Measurements from ENCODE around the gene TMEM37.
"Not testable (repeated sequence)": the region's sequence is repeated elsewhere in the genome, so short reads cannot be mapped to it uniquely, and the experiment has no call there.

Gene TMEM37

DNA sequence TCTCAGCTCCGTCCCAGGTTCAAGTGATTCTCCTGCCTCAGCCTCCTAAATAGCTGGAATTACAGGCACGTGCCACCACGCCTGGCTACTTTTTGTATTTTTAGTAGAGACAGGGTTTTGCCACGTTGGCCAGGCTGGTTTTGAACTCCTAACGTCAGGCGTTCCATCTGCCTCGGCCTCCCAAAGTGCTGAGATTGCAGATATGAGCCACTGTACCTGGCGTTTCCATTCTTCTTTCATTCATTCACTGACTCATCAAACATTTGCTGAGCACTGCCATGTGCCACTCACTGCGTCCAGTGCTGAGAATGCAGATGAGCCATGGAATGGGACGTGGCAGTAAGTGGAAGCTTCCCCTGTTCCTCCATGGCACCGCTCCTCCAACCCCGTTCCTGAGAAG, 28.0 kb upstream of the TMEM37 start:
- H3K9ac ChIP-seq (ENCODE audit: low read depth, low read length); H3K4me1 ChIP-seq (ENCODE audit: control insufficient read depth, insufficient read depth, low read length); H3K36me3 ChIP-seq (ENCODE audit: control insufficient read depth, insufficient read depth, low read length); H3K27me3 ChIP-seq (ENCODE audit: control insufficient read depth, insufficient read depth, low read length); H3K9me3 ChIP-seq (ENCODE audit: control insufficient read depth, insufficient read depth, low read length); H3K4me3 ChIP-seq (ENCODE audit: low read depth, low read length): not testable (repeated sequence)

DNA sequence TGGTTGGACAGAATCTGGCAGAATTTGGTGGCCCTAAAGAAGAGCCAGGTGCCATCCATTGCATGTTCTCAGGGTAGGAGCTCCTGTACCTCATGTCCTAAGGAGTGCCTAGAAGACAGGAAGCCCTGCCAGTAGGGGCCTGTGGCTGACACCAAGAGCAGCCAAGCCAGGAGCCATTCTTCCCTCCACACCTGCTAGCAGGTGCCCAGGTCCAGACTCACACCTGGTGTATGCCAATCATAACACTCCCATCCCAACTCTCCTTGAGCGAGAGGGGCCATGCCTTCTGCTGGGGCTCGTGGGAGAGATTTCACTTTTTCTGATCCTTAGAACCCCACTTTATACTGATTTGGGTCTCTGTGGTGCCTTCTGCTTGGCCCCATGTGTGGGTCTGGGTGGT, 26.5 kb upstream of the TMEM37 start:
- Histone ChIP-seq H3K27me3 (ENCODE audit: control insufficient read depth, insufficient read depth, low read length) (no peaks in the 10 kb centered on the region), H3K4me1 (ENCODE audit: control insufficient read depth, insufficient read depth, low read length) (peaks cover 2% of the 10 kb centered on the region), H3K9ac (ENCODE audit: low read depth, low read length) (no peak overlapping the region), H3K4me3 (ENCODE audit: low read depth, low read length) (no peak overlapping the region), H3K9me3 (ENCODE audit: control insufficient read depth, insufficient read depth, low read length) (no peaks in the 10 kb centered on the region), H3K36me3 (ENCODE audit: control insufficient read depth, insufficient read depth, low read length) (no peaks in the 10 kb centered on the region)

- H3K4me3 ChIP-seq (ENCODE audit: low read depth, low read length): no peak overlapping the region
These were observed 24.0 kb upstream of the TMEM37 start for GRCh38 chr2:119407430-119408220.

GRCh38 chr2:119408221-119408619, 23.4 kb upstream of the TMEM37 start:
- H3K36me3 ChIP-seq (ENCODE audit: control insufficient read depth, insufficient read depth, low read length): no peaks in the 10 kb centered on the region
- peaks cover 2% of the 10 kb centered on the region for H3K4me1 ChIP-seq (ENCODE audit: control insufficient read depth, insufficient read depth, low read length)
- H3K27me3 ChIP-seq (ENCODE audit: control insufficient read depth, insufficient read depth, low read length): no peaks in the 10 kb centered on the region
- no peaks in the 10 kb centered on the region for H3K9me3 ChIP-seq (ENCODE audit: control insufficient read depth, insufficient read depth, low read length)
- H3K9ac ChIP-seq (ENCODE audit: low read depth, low read length): no peak overlapping the region
- H3K4me3 ChIP-seq (ENCODE audit: low read depth, low read length): no peak overlapping the region

More at GRCh38 chr2:119407430-119408220, 24.0 kb upstream of the TMEM37 start:
- H3K9ac ChIP-seq (ENCODE audit: low read depth, low read length): no peak overlapping the region
- no peaks in the 10 kb centered on the region for H3K9me3 ChIP-seq (ENCODE audit: control insufficient read depth, insufficient read depth, low read length)
- peaks cover 2% of the 10 kb centered on the region for H3K4me1 ChIP-seq (ENCODE audit: control insufficient read depth, insufficient read depth, low read length)
- H3K36me3 ChIP-seq (ENCODE audit: control insufficient read depth, insufficient read depth, low read length): no peaks in the 10 kb centered on the region
- no peaks in the 10 kb centered on the region for H3K27me3 ChIP-seq (ENCODE audit: control insufficient read depth, insufficient read depth, low read length)

GRCh38 chr2:119409506-119409905, 22.1 kb upstream of the TMEM37 start:
- Histone ChIP-seq H3K9me3 (ENCODE audit: control insufficient read depth, insufficient read depth, low read length) (no peaks in the 10 kb centered on the region), H3K9ac (ENCODE audit: low read depth, low read length) (no peak overlapping the region), H3K27me3 (ENCODE audit: control insufficient read depth, insufficient read depth, low read length) (no peaks in the 10 kb centered on the region), H3K4me1 (ENCODE audit: control insufficient read depth, insufficient read depth, low read length) (peaks cover 2% of the 10 kb centered on the region), H3K36me3 (ENCODE audit: control insufficient read depth, insufficient read depth, low read length) (no peaks in the 10 kb centered on the region), H3K4me3 (ENCODE audit: low read depth, low read length) (no peak overlapping the region)

- no peaks in the 10 kb centered on the region for H3K4me1 ChIP-seq (ENCODE audit: control insufficient read depth, insufficient read depth, low read length)
- H3K27me3 ChIP-seq (ENCODE audit: control insufficient read depth, insufficient read depth, low read length): no peaks in the 10 kb centered on the region
- H3K36me3 ChIP-seq (ENCODE audit: control insufficient read depth, insufficient read depth, low read length): no peaks in the 10 kb centered on the region
- H3K4me3 ChIP-seq (ENCODE audit: low read depth, low read length): no peak overlapping the region
- H3K9ac ChIP-seq (ENCODE audit: low read depth, low read length): no peak overlapping the region
- no peaks in the 10 kb centered on the region for H3K9me3 ChIP-seq (ENCODE audit: control insufficient read depth, insufficient read depth, low read length)
These were observed 16.8 kb upstream of the TMEM37 start for GRCh38 chr2:119414894-119415293.

DNA sequence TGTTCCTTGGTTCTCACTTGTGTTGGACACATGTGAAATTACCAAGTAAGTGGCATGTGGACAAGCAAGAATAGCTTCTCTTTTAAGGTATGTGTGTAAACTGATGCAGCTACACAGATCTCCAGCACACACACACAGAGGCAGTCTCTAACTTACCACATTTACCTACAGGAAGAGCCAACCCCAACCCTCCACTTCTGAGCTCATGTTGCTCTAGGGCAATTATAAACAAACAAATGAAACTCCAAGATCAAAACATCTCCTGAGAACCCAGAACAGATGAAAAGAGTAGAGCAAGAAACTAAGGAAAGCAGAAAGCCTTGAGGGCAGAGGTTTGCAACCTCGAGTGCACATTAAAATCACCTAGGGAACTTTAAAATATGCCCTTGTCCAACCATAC, 16.0 kb upstream of the TMEM37 start:
- Histone ChIP-seq H3K9ac (ENCODE audit: low read depth, low read length) (no peak overlapping the region), H3K4me3 (ENCODE audit: low read depth, low read length) (no peak overlapping the region), H3K4me1 (ENCODE audit: control insufficient read depth, insufficient read depth, low read length) (no peaks in the 10 kb centered on the region), H3K36me3 (ENCODE audit: control insufficient read depth, insufficient read depth, low read length) (no peaks in the 10 kb centered on the region), H3K27me3 (ENCODE audit: control insufficient read depth, insufficient read depth, low read length) (no peaks in the 10 kb centered on the region), H3K9me3 (ENCODE audit: control insufficient read depth, insufficient read depth, low read length) (peaks cover 1% of the 10 kb centered on the region)

GRCh38 chr2:119416299-119416923, 15.2 kb upstream of the TMEM37 start:
- Histone ChIP-seq H3K36me3 (ENCODE audit: control insufficient read depth, insufficient read depth, low read length) (no peaks in the 10 kb centered on the region), H3K9ac (ENCODE audit: low read depth, low read length) (no peak overlapping the region), H3K4me1 (ENCODE audit: control insufficient read depth, insufficient read depth, low read length) (no peaks in the 10 kb centered on the region), H3K27me3 (ENCODE audit: control insufficient read depth, insufficient read depth, low read length) (no peaks in the 10 kb centered on the region), H3K9me3 (ENCODE audit: control insufficient read depth, insufficient read depth, low read length) (peaks cover 9% of the 10 kb centered on the region), H3K4me3 (ENCODE audit: low read depth, low read length) (no peak overlapping the region)

DNA sequence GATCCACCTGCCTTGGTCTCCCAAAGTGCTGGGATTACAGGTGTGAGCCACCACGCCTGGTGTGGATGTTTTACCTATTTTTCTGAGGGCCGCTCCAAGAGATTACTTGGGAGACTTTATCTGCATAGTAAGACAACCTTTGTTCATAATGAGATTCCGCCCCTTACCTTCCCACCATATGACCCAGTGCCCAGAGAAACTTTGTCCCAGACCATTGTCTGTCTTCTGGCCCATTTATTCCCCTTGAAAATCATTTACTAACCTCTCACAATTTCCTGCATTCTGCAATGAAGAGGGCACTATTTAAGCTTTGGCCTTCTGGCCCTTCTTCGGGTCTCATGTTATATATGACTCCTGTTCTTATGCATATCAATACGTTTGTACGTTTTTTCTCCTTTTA, 13.7 kb upstream of the TMEM37 start:
- peaks cover 13% of the 10 kb centered on the region for H3K9me3 ChIP-seq (ENCODE audit: control insufficient read depth, insufficient read depth, low read length)
- H3K27me3 ChIP-seq (ENCODE audit: control insufficient read depth, insufficient read depth, low read length): no peaks in the 10 kb centered on the region
- H3K36me3 ChIP-seq (ENCODE audit: control insufficient read depth, insufficient read depth, low read length): no peaks in the 10 kb centered on the region
- H3K4me3 ChIP-seq (ENCODE audit: low read depth, low read length): no peak overlapping the region
- no peak overlapping the region for H3K9ac ChIP-seq (ENCODE audit: low read depth, low read length)
- H3K4me1 ChIP-seq (ENCODE audit: control insufficient read depth, insufficient read depth, low read length): no peaks in the 10 kb centered on the region

- H3K9me3 ChIP-seq (ENCODE audit: control insufficient read depth, insufficient read depth, low read length): peaks cover 13% of the 10 kb centered on the region
- H3K4me3 ChIP-seq (ENCODE audit: low read depth, low read length): no peak overlapping the region
- no peaks in the 10 kb centered on the region for H3K27me3 ChIP-seq (ENCODE audit: control insufficient read depth, insufficient read depth, low read length)
- no peaks in the 10 kb centered on the region for H3K36me3 ChIP-seq (ENCODE audit: control insufficient read depth, insufficient read depth, low read length)
- H3K9ac ChIP-seq (ENCODE audit: low read depth, low read length): no peak overlapping the region
- H3K4me1 ChIP-seq (ENCODE audit: control insufficient read depth, insufficient read depth, low read length): no peaks in the 10 kb centered on the region
These were observed 12.6 kb upstream of the TMEM37 start for GRCh38 chr2:119419065-119419464.

- Histone ChIP-seq H3K4me1 (ENCODE audit: control insufficient read depth, insufficient read depth, low read length) (no peaks in the 10 kb centered on the region), H3K9ac (ENCODE audit: low read depth, low read length) (no peak overlapping the region), H3K9me3 (ENCODE audit: control insufficient read depth, insufficient read depth, low read length) (peaks cover 13% of the 10 kb centered on the region), H3K36me3 (ENCODE audit: control insufficient read depth, insufficient read depth, low read length) (no peaks in the 10 kb centered on the region), H3K27me3 (ENCODE audit: control insufficient read depth, insufficient read depth, low read length) (no peaks in the 10 kb centered on the region), H3K4me3 (ENCODE audit: low read depth, low read length) (no peak overlapping the region)
These were observed 11.7 kb upstream of the TMEM37 start for GRCh38 chr2:119419803-119420508.

DNA sequence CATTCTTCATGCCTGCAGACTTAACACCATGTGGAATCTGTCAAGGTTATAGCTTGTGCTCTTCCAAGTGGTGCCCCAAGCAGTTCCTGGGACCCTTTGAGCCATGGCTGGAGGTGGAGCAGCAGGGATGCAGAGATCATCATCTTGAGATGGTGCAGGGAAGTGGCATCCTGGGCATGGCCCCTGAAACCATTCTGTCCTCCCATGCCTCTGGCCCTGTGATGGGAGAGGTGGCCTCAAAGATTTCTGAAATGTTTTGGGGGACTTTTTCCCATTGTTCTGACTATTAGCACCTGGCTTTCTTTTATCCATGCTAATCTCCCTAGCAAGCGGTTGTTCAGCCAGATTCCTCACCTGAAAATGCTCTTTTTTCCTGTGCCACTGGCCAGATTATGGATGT, 10.3 kb upstream of the TMEM37 start:
- H3K4me1 ChIP-seq (ENCODE audit: control insufficient read depth, insufficient read depth, low read length): no peaks in the 10 kb centered on the region
- H3K4me3 ChIP-seq (ENCODE audit: low read depth, low read length): no peak overlapping the region
- no peaks in the 10 kb centered on the region for H3K36me3 ChIP-seq (ENCODE audit: control insufficient read depth, insufficient read depth, low read length)
- no peak overlapping the region for H3K9ac ChIP-seq (ENCODE audit: low read depth, low read length)
- H3K27me3 ChIP-seq (ENCODE audit: control insufficient read depth, insufficient read depth, low read length): no peaks in the 10 kb centered on the region
- H3K9me3 ChIP-seq (ENCODE audit: control insufficient read depth, insufficient read depth, low read length): peaks cover 13% of the 10 kb centered on the region
